Trophoblast cell (in vitro differentiated cells and primary cell): ENCODE results near the gene ASPA.

ENCODE experiments used
- DNase-seq, 2 donors: peaks; one replicate each; pipeline ENCODE4 v3.0.0-alpha.2; 2016
- H2AFZ ChIP-seq: 2 replicates; pipeline ENCODE4 v1.6.1; 2013; ENCODE audit warnings: low read length, moderate library complexity, mild to moderate bottlenecking; ENCODE audit not compliant: insufficient read depth, poor library complexity
- H2AK5ac ChIP-seq: 2 replicates; pipeline ENCODE4 v1.6.1; 2013; ENCODE audit warnings: mild to moderate bottlenecking, low read length
- H2BK120ac ChIP-seq: 2 replicates; pipeline ENCODE4 v1.6.1; 2013; ENCODE audit warnings: low read length, mild to moderate bottlenecking, moderate library complexity; ENCODE audit not compliant: insufficient read depth, poor library complexity
- H2BK12ac ChIP-seq: 2 replicates; pipeline ENCODE4 v1.6.1; 2013; ENCODE audit warnings: mild to moderate bottlenecking, low read length, moderate library complexity
- H2BK5ac ChIP-seq: 2 replicates; pipeline ENCODE4 v1.6.1; 2013; ENCODE audit warnings: low read length, low read depth, moderate library complexity, mild to moderate bottlenecking; ENCODE audit not compliant: poor library complexity
- H3K14ac ChIP-seq: 2 replicates; pipeline ENCODE4 v1.6.1; 2013; ENCODE audit warnings: mild to moderate bottlenecking, low read length
- H3K18ac ChIP-seq: 2 replicates; pipeline ENCODE4 v1.6.1; 2013; ENCODE audit warnings: mild to moderate bottlenecking, low read length
- H3K23ac ChIP-seq: 2 replicates; pipeline ENCODE4 v1.6.1; 2013; ENCODE audit warnings: low read length
- H3K27ac ChIP-seq: 2 replicates; pipeline ENCODE4 v1.5.1; 2013; ENCODE audit warnings: low read depth, mild to moderate bottlenecking, inconsistent platforms, low read length, moderate library complexity
- H3K27me3 ChIP-seq: 2 replicates; pipeline ENCODE4 v1.6.1; 2013; ENCODE audit warnings: inconsistent platforms, mild to moderate bottlenecking, low read length, moderate library complexity; ENCODE audit not compliant: insufficient read depth
- H3K36me3 ChIP-seq, 2 experiments: 1 replicate in 1 of 2; 2 replicates in 1 of 2; pipeline ENCODE4 v1.6.1; 2013; ENCODE audit warnings: low read length in 2 of 2, mild to moderate bottlenecking in 2 of 2, moderate library complexity in 1 of 2; ENCODE audit not compliant: insufficient read depth in 2 of 2, control insufficient read depth in 1 of 2
- H3K4ac ChIP-seq: 2 replicates; pipeline ENCODE4 v1.6.1; 2013; ENCODE audit warnings: low read depth, mild to moderate bottlenecking, low read length, moderate library complexity
- H3K4me1 ChIP-seq, 2 experiments: 1 replicate in 1 of 2; 2 replicates in 1 of 2; pipeline ENCODE4 v1.6.1; 2013; ENCODE audit warnings: low read length in 2 of 2, mild to moderate bottlenecking in 2 of 2, moderate library complexity in 1 of 2; ENCODE audit not compliant: insufficient read depth in 2 of 2, control insufficient read depth in 1 of 2
- H3K4me2 ChIP-seq: 2 replicates; pipeline ENCODE4 v1.6.1; 2013; ENCODE audit warnings: inconsistent platforms, mild to moderate bottlenecking, low read length, moderate library complexity
- H3K4me3 ChIP-seq: 2 replicates; pipeline ENCODE4 v1.5.1; 2013; ENCODE audit warnings: mild to moderate bottlenecking, low read depth, low read length, inconsistent platforms
- H3K79me1 ChIP-seq: one replicate; pipeline ENCODE4 v1.6.1; 2013; ENCODE audit warnings: low read length
- H3K79me2 ChIP-seq: 2 replicates; pipeline ENCODE4 v1.6.1; 2013; ENCODE audit warnings: low read length, mild to moderate bottlenecking; ENCODE audit not compliant: control insufficient read depth, insufficient read depth, poor library complexity
- H3K9ac ChIP-seq: 2 replicates; pipeline ENCODE4 v1.6.1; 2013; ENCODE audit warnings: mild to moderate bottlenecking, low read length
- H3K9me3 ChIP-seq: 2 replicates; pipeline ENCODE4 v1.6.1; 2013; ENCODE audit warnings: low read depth, mild to moderate bottlenecking, control low read depth, inconsistent platforms, low read length; ENCODE audit not compliant: insufficient read depth
- H4K12ac ChIP-seq: 2 replicates; pipeline ENCODE4 v1.6.1; 2013; ENCODE audit warnings: low read depth, mild to moderate bottlenecking, low read length, moderate library complexity
- H4K8ac ChIP-seq: 2 replicates; pipeline ENCODE4 v1.6.1; 2013; ENCODE audit warnings: low read depth, mild to moderate bottlenecking, low read length, moderate library complexity
- H4K91ac ChIP-seq: one replicate; pipeline ENCODE4 v1.6.1; 2013; ENCODE audit warnings: low read depth, mild to moderate bottlenecking, low read length, moderate library complexity
- WGBS: extraction: QIAGEN DNeasy Blood & Tissue Kit; methylation state at CpG from one replicate; pipeline ENCODE4 v1.1.7; 2013; ENCODE audit warnings: missing lambda C conversion rate; ENCODE audit not compliant: insufficient read length, insufficient coverage; ENCODE audit errors: extremely low coverage; 5-methylcytosine and 5-hydroxymethylcytosine counted together

The ASPA gene

GRCh38 chr17:3535253-3535995 lies 59.6 kb downstream of the ASPA start:
- Histone ChIP-seq H3K9me3 (peaks cover 3% of the 10 kb centered on the region), H3K79me2 (no peaks in the 10 kb centered on the region), H3K4me1 (no peaks in the 10 kb centered on the region), H3K18ac (peak overlapping the region; percentile 31), H4K12ac (peak overlapping the region; percentile 57), H3K79me1 (peaks cover 7% of the 10 kb centered on the region), H2BK12ac (peak overlapping the region; percentile 8), H3K4ac (no peak overlapping the region), H3K27me3 (no peaks in the 10 kb centered on the region), H2BK120ac (peak overlapping the region; percentile 24), H2AFZ (peak overlapping the region; percentile 17), H3K4me2 (peak overlapping the region; percentile 87), H3K4me3 (peak overlapping the region; percentile 65), H4K8ac (peak overlapping the region; percentile 59), H3K27ac (no peak overlapping the region), H3K36me3 (no peaks in the 10 kb centered on the region), H3K14ac (peak overlapping the region; percentile 40), H2AK5ac (no peak overlapping the region), H4K91ac (peak overlapping the region; percentile 44), H3K23ac (no peak overlapping the region), H3K9ac (peak overlapping the region; percentile 70), H2BK5ac (no peak overlapping the region)
- no peak for DNase-seq
- WGBS = no CpG with 5 or more reads among the region's 44 CpGs

- H3K79me2 ChIP-seq = no peaks in the 10 kb centered on the region
- H3K36me3 ChIP-seq = no peaks in the 10 kb centered on the region
- no peak overlapping the region for H2BK12ac ChIP-seq
- no peak overlapping the region for H3K4me3 ChIP-seq
- H3K4ac ChIP-seq = no peak overlapping the region
- H4K12ac ChIP-seq = no peak overlapping the region
- H3K18ac ChIP-seq = no peak overlapping the region
- no CpG with 5 or more reads among the region's 5 CpGs for WGBS
- H4K91ac ChIP-seq = no peak overlapping the region
- H3K23ac ChIP-seq = no peak overlapping the region
- no peak overlapping the region for H2BK5ac ChIP-seq
- no peak overlapping the region for H3K4me2 ChIP-seq
- no peaks in the 10 kb centered on the region for H3K27me3 ChIP-seq
- DNase-seq = no peak
- H3K27ac ChIP-seq = no peak overlapping the region
- H3K9ac ChIP-seq = no peak overlapping the region
- no peak overlapping the region for H2AFZ ChIP-seq
- H2AK5ac ChIP-seq = no peak overlapping the region
- no peak overlapping the region for H4K8ac ChIP-seq
- H3K79me1 ChIP-seq = peaks cover 7% of the 10 kb centered on the region
- H3K9me3 ChIP-seq = peaks cover 3% of the 10 kb centered on the region
- H2BK120ac ChIP-seq = no peak overlapping the region
- no peaks in the 10 kb centered on the region for H3K4me1 ChIP-seq
- H3K14ac ChIP-seq = no peak overlapping the region
These were observed 60.9 kb downstream of the ASPA start for GRCh38 chr17:3536716-3537115.

DNA sequence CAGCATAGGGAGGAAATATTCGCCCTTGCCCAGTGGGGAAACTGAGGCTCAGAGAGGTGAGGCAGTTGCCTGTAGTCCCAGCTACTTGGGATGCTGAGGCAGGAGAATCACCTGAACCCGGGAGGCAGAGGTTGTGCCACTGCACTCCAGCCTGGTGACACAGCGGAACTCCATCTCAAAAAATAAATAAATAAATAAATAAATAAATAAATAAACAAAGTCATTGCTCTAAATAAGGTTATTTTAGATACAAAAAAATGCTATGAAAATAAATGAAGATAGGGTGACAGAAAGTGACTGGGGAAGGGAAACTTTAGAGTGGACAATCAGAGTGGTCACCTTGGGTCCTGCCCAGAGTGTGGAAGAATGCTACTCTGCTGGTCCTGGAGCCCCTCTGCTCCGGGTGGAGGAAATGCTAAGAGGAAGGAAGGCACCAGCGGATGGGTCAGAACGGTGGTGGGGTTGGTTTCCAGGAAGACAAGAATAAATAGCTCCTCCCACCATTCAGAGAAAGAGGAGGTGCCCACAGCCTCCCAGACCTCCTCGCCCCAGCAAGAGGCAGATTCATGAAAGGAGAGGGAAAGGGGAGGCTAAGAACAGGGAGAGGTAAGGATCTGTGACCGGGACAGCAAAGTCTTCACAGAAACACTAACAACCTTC lies 64.2 kb downstream of the ASPA start:
- H3K9ac ChIP-seq = no peak overlapping the region
- no peaks in the 10 kb centered on the region for H3K9me3 ChIP-seq
- H2AFZ ChIP-seq = no peak overlapping the region
- H2BK120ac ChIP-seq = no peak overlapping the region
- no peak overlapping the region for H4K8ac ChIP-seq
- H3K27ac ChIP-seq = no peak overlapping the region
- no peak overlapping the region for H3K14ac ChIP-seq
- H3K4ac ChIP-seq = no peak overlapping the region
- H3K36me3 ChIP-seq = no peaks in the 10 kb centered on the region
- no peak overlapping the region for H3K4me3 ChIP-seq
- no peaks in the 10 kb centered on the region for H3K79me2 ChIP-seq
- no CpG with 5 or more reads among the region's 8 CpGs for WGBS
- no peak overlapping the region for H4K91ac ChIP-seq
- no peak overlapping the region for H3K4me2 ChIP-seq
- H3K27me3 ChIP-seq = no peaks in the 10 kb centered on the region
- no peak overlapping the region for H2BK12ac ChIP-seq
- no peak overlapping the region for H3K23ac ChIP-seq
- H2BK5ac ChIP-seq = no peak overlapping the region
- DNase-seq = peak; percentile 11 to 32
- peaks cover 7% of the 10 kb centered on the region for H3K79me1 ChIP-seq
- H4K12ac ChIP-seq = no peak overlapping the region
- no peak overlapping the region for H3K18ac ChIP-seq
- no peaks in the 10 kb centered on the region for H3K4me1 ChIP-seq
- H2AK5ac ChIP-seq = no peak overlapping the region

- Histone ChIP-seq H3K27ac (no peak overlapping the region), H2AK5ac (no peak overlapping the region), H3K4me1 (no peaks in the 10 kb centered on the region), H3K27me3 (no peaks in the 10 kb centered on the region), H4K91ac (no peak overlapping the region), H3K23ac (no peak overlapping the region), H3K9me3 (no peaks in the 10 kb centered on the region), H3K18ac (no peak overlapping the region), H4K8ac (no peak overlapping the region), H3K36me3 (no peaks in the 10 kb centered on the region), H3K4me2 (no peak overlapping the region), H3K9ac (no peak overlapping the region), H3K14ac (no peak overlapping the region), H3K4ac (no peak overlapping the region), H4K12ac (no peak overlapping the region), H3K79me2 (no peaks in the 10 kb centered on the region), H2BK12ac (no peak overlapping the region), H3K4me3 (no peak overlapping the region), H2BK5ac (no peak overlapping the region), H3K79me1 (no peaks in the 10 kb centered on the region), H2AFZ (no peak overlapping the region), H2BK120ac (no peak overlapping the region)
- WGBS = no CpG with 5 or more reads among the region's 16 CpGs
- DNase-seq = no peak
These were observed 66.8 kb downstream of the ASPA start for GRCh38 chr17:3542410-3543088.
